Ectodermal cell (in vitro differentiated cells): ENCODE results near the gene PRDM1.

ENCODE experiments used
- H3K27ac ChIP-seq: 2 replicates; pipeline ENCODE4 v1.7.0; 2013; ENCODE audit warnings: mild to moderate bottlenecking, low read depth, low read length; ENCODE audit not compliant: insufficient read depth, poor library complexity, severe bottlenecking
- H3K27me3 ChIP-seq: 2 replicates; pipeline ENCODE4 v1.7.0; 2013; ENCODE audit warnings: mild to moderate bottlenecking, low read length; ENCODE audit not compliant: insufficient read depth, control insufficient read depth, poor library complexity, severe bottlenecking
- H3K36me3 ChIP-seq: one replicate; pipeline ENCODE4 v1.7.0; 2013; ENCODE audit warnings: low read length; ENCODE audit not compliant: control insufficient read depth, insufficient read depth
- H3K4me1 ChIP-seq: one replicate; pipeline ENCODE4 v1.7.0; 2013; ENCODE audit warnings: low read length; ENCODE audit not compliant: control insufficient read depth, insufficient read depth
- H3K4me3 ChIP-seq: 2 replicates; pipeline ENCODE4 v1.7.0; 2013; ENCODE audit warnings: low read depth, low read length, control low read depth; ENCODE audit not compliant: insufficient read depth
- H3K9me3 ChIP-seq: 2 replicates; pipeline ENCODE4 v1.7.0; 2013; ENCODE audit warnings: mild to moderate bottlenecking, low read length, moderate library complexity; ENCODE audit not compliant: control insufficient read depth
- WGBS, 2 experiments: methylation state at CpG; one replicate each; pipeline ENCODE4 v1.1.7; 2013; ENCODE audit warnings: missing lambda C conversion rate in 2 of 2; 5-methylcytosine and 5-hydroxymethylcytosine counted together

PRDM1 gene

GRCh38 chr6:106069478-106069877 lies 16.7 kb upstream of the PRDM1 start:
- Histone ChIP-seq H3K4me1 (no peaks in the 10 kb centered on the region), H3K4me3 (no peak overlapping the region), H3K9me3 (no peaks in the 10 kb centered on the region), H3K27ac (no peak overlapping the region), H3K27me3 (no peaks in the 10 kb centered on the region), H3K36me3 (no peaks in the 10 kb centered on the region)
- WGBS, 2 experiments: 91% methylated on average over 8 of the region's 8 CpGs

GRCh38 chr6:106070636-106071035 lies 15.5 kb upstream of the PRDM1 start:
- 80 to 92% methylated on average over 1 of the region's 1 CpG for WGBS, 2 experiments
- Histone ChIP-seq H3K27me3 (no peaks in the 10 kb centered on the region), H3K27ac (no peak overlapping the region), H3K36me3 (no peaks in the 10 kb centered on the region), H3K4me1 (no peaks in the 10 kb centered on the region), H3K9me3 (no peaks in the 10 kb centered on the region), H3K4me3 (no peak overlapping the region)

- Histone ChIP-seq H3K4me3 (no peak overlapping the region), H3K4me1 (no peaks in the 10 kb centered on the region), H3K27me3 (no peaks in the 10 kb centered on the region), H3K27ac (no peak overlapping the region), H3K9me3 (no peaks in the 10 kb centered on the region), H3K36me3 (no peaks in the 10 kb centered on the region)
- WGBS, 2 experiments: 75 to 78% methylated on average over 8 of the region's 8 CpGs
Measured at GRCh38 chr6:106072501-106073090, 13.5 kb upstream of the PRDM1 start.

GRCh38 chr6:106074146-106074545 lies 12.0 kb upstream of the PRDM1 start:
- Histone ChIP-seq H3K9me3 (no peaks in the 10 kb centered on the region), H3K4me3 (no peak overlapping the region), H3K27ac (no peak overlapping the region), H3K4me1 (no peaks in the 10 kb centered on the region), H3K27me3 (no peaks in the 10 kb centered on the region), H3K36me3 (no peaks in the 10 kb centered on the region)
- WGBS, 2 experiments: 96% methylated on average over 2 of the region's 3 CpGs; no CpG with 5 or more reads in 1 of the 2 experiments

GRCh38 chr6:106076139-106076538 lies 10.0 kb upstream of the PRDM1 start:
- Histone ChIP-seq H3K27ac (no peak overlapping the region), H3K4me1 (peaks cover 4% of the 10 kb centered on the region)
- 94% methylated on average over 2 to 3 of the region's 3 CpGs for WGBS, 2 experiments

GRCh38 chr6:106077170-106077569 lies 9.0 kb upstream of the PRDM1 start:
- WGBS, 2 experiments: 95 to 100% methylated on average over 3 of the region's 3 CpGs
- H3K4me1 ChIP-seq: peaks cover 4% of the 10 kb centered on the region
- H3K36me3 ChIP-seq: no peaks in the 10 kb centered on the region
- H3K9me3 ChIP-seq: no peaks in the 10 kb centered on the region
- no peaks in the 10 kb centered on the region for H3K27me3 ChIP-seq
- no peak overlapping the region for H3K4me3 ChIP-seq
- no peak overlapping the region for H3K27ac ChIP-seq

More at GRCh38 chr6:106076139-106076538, 10.0 kb upstream of the PRDM1 start:
- Histone ChIP-seq H3K9me3 (no peaks in the 10 kb centered on the region), H3K36me3 (no peaks in the 10 kb centered on the region), H3K4me3 (no peak overlapping the region), H3K27me3 (no peaks in the 10 kb centered on the region)

GRCh38 chr6:106077881-106078280 lies 8.3 kb upstream of the PRDM1 start:
- WGBS, 2 experiments: 82 to 89% methylated on average over 5 of the region's 5 CpGs
- Histone ChIP-seq H3K9me3 (no peaks in the 10 kb centered on the region), H3K4me3 (no peak overlapping the region), H3K27me3 (no peaks in the 10 kb centered on the region), H3K4me1 (peaks cover 4% of the 10 kb centered on the region), H3K27ac (no peak overlapping the region), H3K36me3 (no peaks in the 10 kb centered on the region)

- H3K9me3 ChIP-seq: no peaks in the 10 kb centered on the region
- peaks cover 4% of the 10 kb centered on the region for H3K27me3 ChIP-seq
- H3K27ac ChIP-seq: no peak overlapping the region
- WGBS, 2 experiments: 75 to 76% methylated on average over 6 to 7 of the region's 8 CpGs
- H3K36me3 ChIP-seq: no peaks in the 10 kb centered on the region
- peaks cover 10% of the 10 kb centered on the region for H3K4me1 ChIP-seq
- no peak overlapping the region for H3K4me3 ChIP-seq
Measured at GRCh38 chr6:106079961-106080762, 6.0 kb upstream of the PRDM1 start.

GRCh38 chr6:106080763-106081095 lies 5.4 kb upstream of the PRDM1 start:
- no peak overlapping the region for H3K27ac ChIP-seq
- peaks cover 10% of the 10 kb centered on the region for H3K27me3 ChIP-seq
- WGBS, 2 experiments: 76 to 78% methylated on average over 3 of the region's 3 CpGs
- no peaks in the 10 kb centered on the region for H3K36me3 ChIP-seq
- peaks cover 16% of the 10 kb centered on the region for H3K4me1 ChIP-seq
- H3K4me3 ChIP-seq: no peak overlapping the region
- no peaks in the 10 kb centered on the region for H3K9me3 ChIP-seq

- no peaks in the 10 kb centered on the region for H3K9me3 ChIP-seq
- H3K36me3 ChIP-seq: no peaks in the 10 kb centered on the region
- peaks cover 17% of the 10 kb centered on the region for H3K4me1 ChIP-seq
- H3K27ac ChIP-seq: no peak overlapping the region
- WGBS, 2 experiments: 88 to 97% methylated on average over 4 of the region's 4 CpGs
- H3K27me3 ChIP-seq: peaks cover 19% of the 10 kb centered on the region
- no peak overlapping the region for H3K4me3 ChIP-seq
Measured at GRCh38 chr6:106081715-106082114, 4.4 kb upstream of the PRDM1 start.
